ENCODE data around the gene ZNF630. TPM values are rescaled to one million over a fixed set of nuclear protein-coding genes. Genes with fewer than 3 reads are reported as not detected.
"Not testable (repeated sequence)": the region's sequence is repeated elsewhere in the genome, so short reads cannot be mapped to it uniquely, and the experiment has no call there.

ZNF630 gene
- total RNA-seq, 2 donors from 2014 or later, result 3.1 to 4.2 TPM

DNA sequence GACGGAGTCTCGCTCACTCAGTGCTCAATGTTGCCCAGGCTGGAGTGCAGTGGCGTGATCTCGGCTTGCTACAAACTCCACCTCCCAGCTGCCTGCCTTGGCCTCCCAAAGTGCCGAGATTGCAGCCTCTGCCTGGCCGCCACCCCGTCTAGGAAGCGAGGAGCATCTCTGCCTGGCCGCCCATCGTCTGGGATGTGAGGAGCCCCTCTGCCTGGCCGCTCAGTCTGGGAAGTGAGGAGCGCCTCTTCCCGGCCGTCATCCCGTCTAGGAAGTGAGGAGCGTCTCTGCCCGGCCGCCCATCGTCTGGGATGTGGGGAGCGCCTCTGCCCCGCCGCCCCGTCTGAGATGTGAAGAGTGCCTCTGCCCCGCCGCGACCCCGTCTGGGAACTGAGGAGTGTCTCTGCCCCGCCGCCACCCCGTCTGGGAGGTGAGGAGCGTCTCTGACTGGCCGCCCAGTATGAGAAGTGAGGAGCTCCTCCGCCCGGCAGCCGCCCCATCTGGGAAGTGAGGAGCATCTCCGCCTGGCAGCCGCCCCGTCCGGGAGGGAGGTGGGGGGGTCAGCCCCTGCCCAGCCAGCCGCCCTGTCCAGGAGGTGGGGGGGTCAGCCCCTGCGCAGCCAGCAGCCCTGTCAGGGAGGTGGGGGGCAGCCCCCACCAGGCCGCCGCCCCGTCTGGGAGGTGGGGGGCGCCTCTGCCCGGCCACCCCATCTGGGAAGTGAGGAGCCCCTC, 54.7 kb downstream of the ZNF630 start:
- H3K27ac Mint-ChIP-seq; H3K27ac ChIP-seq (ENCODE audit: low read depth, low read length); H3K36me3 ChIP-seq (ENCODE audit: control insufficient read depth, insufficient read depth, low read length); H3K4me1 Mint-ChIP-seq; H3K4me3 ChIP-seq (ENCODE audit: low read length); H3K27me3 ChIP-seq (ENCODE audit: control insufficient read depth, insufficient read depth, low read length, poor library complexity, severe bottlenecking); H3K9me3 ChIP-seq (ENCODE audit: control insufficient read depth, low read length); H3K36me3 Mint-ChIP-seq (ENCODE audit: low read depth); H3K4me3 Mint-ChIP-seq; H3K4me1 ChIP-seq (ENCODE audit: control insufficient read depth, insufficient read depth, low read length); DNase-seq; H3K27me3 Mint-ChIP-seq (ENCODE audit: insufficient read depth); H3K9ac ChIP-seq (ENCODE audit: extremely low read depth, low read length, poor library complexity, severe bottlenecking): not testable (repeated sequence)
- H3K9me3 Mint-ChIP-seq, result peaks cover 14% of the 10 kb centered on the region
- WGBS, 2 experiments (ENCODE audit: insufficient coverage in 1 of 2, insufficient read length in 1 of 2), result 95% methylated on average over 18 of the region's 46 CpGs; no CpG with 5 or more reads in 1 of the 2 experiments

DNA sequence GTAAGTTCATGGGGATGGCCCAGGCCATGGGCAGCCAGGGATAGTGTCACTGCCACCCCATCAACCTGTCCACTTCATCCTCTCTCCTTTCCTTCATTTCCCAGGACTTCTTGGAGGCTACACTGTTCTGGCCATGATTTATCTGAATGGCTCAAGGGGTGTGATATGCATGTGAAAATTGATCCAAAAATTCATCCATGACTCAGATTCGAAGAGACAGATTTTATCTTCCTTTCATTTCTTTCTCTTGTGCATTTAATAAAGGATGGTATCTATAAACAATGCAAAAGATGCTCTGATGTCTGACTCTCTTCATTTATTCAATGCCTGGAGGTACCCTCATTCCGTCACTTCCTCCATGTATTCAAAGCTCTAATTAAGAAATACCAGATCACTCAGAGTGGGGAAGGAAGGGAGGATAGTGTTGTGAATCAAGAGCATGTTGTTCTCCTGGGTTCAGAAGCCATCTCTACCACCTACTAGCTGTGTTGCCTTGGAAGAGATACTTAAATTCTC, 61.9 kb downstream of the ZNF630 start:
- not testable (repeated sequence) for H3K9ac ChIP-seq (ENCODE audit: extremely low read depth, low read length, poor library complexity, severe bottlenecking); H3K4me1 ChIP-seq (ENCODE audit: control insufficient read depth, insufficient read depth, low read length); H3K27ac Mint-ChIP-seq; H3K4me3 Mint-ChIP-seq; H3K36me3 ChIP-seq (ENCODE audit: control insufficient read depth, insufficient read depth, low read length); DNase-seq; H3K4me3 ChIP-seq (ENCODE audit: low read length); H3K27me3 ChIP-seq (ENCODE audit: control insufficient read depth, insufficient read depth, low read length, poor library complexity, severe bottlenecking); H3K36me3 Mint-ChIP-seq (ENCODE audit: low read depth); H3K9me3 ChIP-seq (ENCODE audit: control insufficient read depth, low read length); H3K27ac ChIP-seq (ENCODE audit: low read depth, low read length); H3K27me3 Mint-ChIP-seq (ENCODE audit: insufficient read depth); H3K4me1 Mint-ChIP-seq
- WGBS, 2 experiments (ENCODE audit: insufficient coverage in 1 of 2, insufficient read length in 1 of 2), result no CpG with 5 or more reads among the region's 2 CpGs
- peaks cover 11% of the 10 kb centered on the region for H3K9me3 Mint-ChIP-seq

Other genes with a start within 250 kb of the ZNF630 start
- 10 to 100 TPM in 1 of 2 donors, 1 to 10 TPM in 1; 9.8 to 12.6 TPM for gene ZNF81, start 234.7 kb downstream of the ZNF630 start, total RNA-seq
- 10 to 100 TPM in 1 of 2 donors, 1 to 10 TPM in 1; 5.8 to 10.5 TPM for gene ZNF182, start 67.7 kb downstream of the ZNF630 start, total RNA-seq
- not detected for gene SPACA5, start 64.7 kb downstream of the ZNF630 start, total RNA-seq
- gene SPACA5B, start 59.0 kb upstream of the ZNF630 start, total RNA-seq, result not detected
- not detected for gene SSX5, start 125.2 kb upstream of the ZNF630 start, total RNA-seq
- not detected for gene SSX1, start 183.8 kb upstream of the ZNF630 start, total RNA-seq